ENCODE results near the gene HOXA6.

Gene HOXA6

GRCh38 chr7:27099453-27100370 is 47.9 kb downstream of the HOXA6 start:
- no peak overlapping the region for H3K4me3 ChIP-seq (ENCODE audit: low read length)
- no peak for DNase-seq (ENCODE audit: low read depth)
- TF ChIP-seq CTCF (conservative IDR thresholded peaks at IDR 0.05; ENCODE audit: low read depth, low read length) = no peak

- no peak for DNase-seq (ENCODE audit: low read depth)
- TF ChIP-seq CTCF (conservative IDR thresholded peaks at IDR 0.05; ENCODE audit: low read depth, low read length) = no peak
- H3K4me3 ChIP-seq (ENCODE audit: low read length) = no peak overlapping the region
These were observed 48.8 kb downstream of the HOXA6 start for GRCh38 chr7:27098578-27099451.

- no peak for TF ChIP-seq CTCF (conservative IDR thresholded peaks at IDR 0.05; ENCODE audit: low read depth, low read length)
- DNase-seq (ENCODE audit: low read depth) = no peak
- no peak overlapping the region for H3K4me3 ChIP-seq (ENCODE audit: low read length)
These were observed 49.6 kb downstream of the HOXA6 start for GRCh38 chr7:27097686-27098577.

GRCh38 chr7:27096768-27097514 is 50.6 kb downstream of the HOXA6 start:
- no peak overlapping the region for H3K4me3 ChIP-seq (ENCODE audit: low read length)
- no peak for DNase-seq (ENCODE audit: low read depth)
- TF ChIP-seq CTCF (conservative IDR thresholded peaks at IDR 0.05; ENCODE audit: low read depth, low read length) = no peak

GRCh38 chr7:27095897-27096767 is 51.4 kb downstream of the HOXA6 start, which contains the start of gene HOXA1:
TSS of gene HOXA1 (minus strand) at chr7:27096000. CDS start at chr7:27095912, 88 bp downstream.
- no peak for TF ChIP-seq CTCF (conservative IDR thresholded peaks at IDR 0.05; ENCODE audit: low read depth, low read length)
- H3K4me3 ChIP-seq (ENCODE audit: low read length) = peak within 1 kb of the TSS; percentile 19
- no peak for DNase-seq (ENCODE audit: low read depth)

Measured in retinal pigment epithelial cell (primary cell).